RWPE2 (cell line): ENCODE measurements around the gene ABCC10.
"Not testable (repeated sequence)": the region's sequence is repeated elsewhere in the genome, so short reads cannot be mapped to it uniquely, and the experiment has no call there.

Experiments
- ATAC-seq: fragments of 200-7000 bp; cut with Tn5 transposase; 3 replicates; pipeline ENCODE4 v1.9.1; 2021; ENCODE audit warnings: low read depth
- DNase-seq: peaks from one replicate; pipeline ENCODE4 v3.0.0-alpha.2; 2020; ENCODE audit warnings: low spot score
- H3K27ac ChIP-seq: fragments of 450-650 bp; 2 replicates; pipeline ENCODE4 v1.5.1; 2017; ENCODE audit warnings: mild to moderate bottlenecking; ENCODE audit not compliant: poor library complexity, severe bottlenecking
- H3K27me3 ChIP-seq: fragments of 250-450 bp; sonication (Bioruptor Pico); 2 replicates; pipeline ENCODE4 v1.5.1; 2021; ENCODE audit warnings: mild to moderate bottlenecking, moderate library complexity; ENCODE audit not compliant: insufficient read depth, poor library complexity, severe bottlenecking
- H3K36me3 ChIP-seq: fragments of 250-450 bp; sonication (Bioruptor Pico); 2 replicates; pipeline ENCODE4 v1.5.1; 2020; ENCODE audit warnings: low read depth, mild to moderate bottlenecking, moderate library complexity
- H3K4me1 ChIP-seq: fragments of 250-450 bp; sonication (Bioruptor Pico); 2 replicates; pipeline ENCODE4 v1.5.1; 2021; ENCODE audit warnings: mild to moderate bottlenecking, moderate library complexity; ENCODE audit not compliant: insufficient read depth, poor library complexity, severe bottlenecking
- H3K4me3 ChIP-seq: fragments of 250-450 bp; sonication (Bioruptor Pico); 2 replicates; pipeline ENCODE4 v1.5.1; 2021; ENCODE audit warnings: mild to moderate bottlenecking, moderate library complexity; ENCODE audit not compliant: severe bottlenecking
- H3K9me3 ChIP-seq: fragments of 250-450 bp; sonication (Bioruptor Pico); 2 replicates; pipeline ENCODE4 v1.5.1; 2021; ENCODE audit warnings: mild to moderate bottlenecking, moderate library complexity; ENCODE audit not compliant: severe bottlenecking
- TF ChIP-seq, protein P1 (sequence below): fragments of 450-650 bp; IDR thresholded peaks from one replicate; pipeline ENCODE4 v1.5.1; 2017; ENCODE audit warnings: mild to moderate bottlenecking, moderate library complexity; ENCODE audit not compliant: poor library complexity, severe bottlenecking

Gene ABCC10

DNA sequence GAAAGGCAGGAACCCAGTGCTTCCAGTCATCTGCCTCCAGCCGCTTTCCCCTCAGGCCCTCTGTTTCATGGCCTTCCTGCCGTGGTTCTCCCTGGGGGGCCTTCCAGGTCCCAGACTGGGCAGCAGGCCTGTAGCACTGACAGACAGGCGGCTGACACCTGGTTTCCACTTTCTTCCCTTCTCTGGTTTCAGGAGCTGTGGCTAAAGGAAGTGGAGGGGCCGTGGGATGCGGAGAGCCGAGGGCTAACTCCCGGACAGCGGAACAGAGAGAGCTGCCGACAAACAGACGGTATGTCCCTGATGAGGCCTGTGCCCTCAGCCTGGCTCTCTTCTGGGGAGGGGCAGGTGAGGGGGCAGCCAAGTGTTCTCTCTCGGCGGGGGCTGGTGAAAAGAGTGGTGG, 70.3 kb downstream of the ABCC10 start:
- no peak overlapping the region for H3K4me3 ChIP-seq
- H3K27ac ChIP-seq: no peak overlapping the region
- DNase-seq: no peak
- ATAC-seq: no peak
- peaks cover 45% of the 10 kb centered on the region for H3K4me1 ChIP-seq
- no peaks in the 10 kb centered on the region for H3K9me3 ChIP-seq
- TF ChIP-seq, protein P1, sequence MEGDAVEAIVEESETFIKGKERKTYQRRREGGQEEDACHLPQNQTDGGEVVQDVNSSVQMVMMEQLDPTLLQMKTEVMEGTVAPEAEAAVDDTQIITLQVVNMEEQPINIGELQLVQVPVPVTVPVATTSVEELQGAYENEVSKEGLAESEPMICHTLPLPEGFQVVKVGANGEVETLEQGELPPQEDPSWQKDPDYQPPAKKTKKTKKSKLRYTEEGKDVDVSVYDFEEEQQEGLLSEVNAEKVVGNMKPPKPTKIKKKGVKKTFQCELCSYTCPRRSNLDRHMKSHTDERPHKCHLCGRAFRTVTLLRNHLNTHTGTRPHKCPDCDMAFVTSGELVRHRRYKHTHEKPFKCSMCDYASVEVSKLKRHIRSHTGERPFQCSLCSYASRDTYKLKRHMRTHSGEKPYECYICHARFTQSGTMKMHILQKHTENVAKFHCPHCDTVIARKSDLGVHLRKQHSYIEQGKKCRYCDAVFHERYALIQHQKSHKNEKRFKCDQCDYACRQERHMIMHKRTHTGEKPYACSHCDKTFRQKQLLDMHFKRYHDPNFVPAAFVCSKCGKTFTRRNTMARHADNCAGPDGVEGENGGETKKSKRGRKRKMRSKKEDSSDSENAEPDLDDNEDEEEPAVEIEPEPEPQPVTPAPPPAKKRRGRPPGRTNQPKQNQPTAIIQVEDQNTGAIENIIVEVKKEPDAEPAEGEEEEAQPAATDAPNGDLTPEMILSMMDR: no peak
- peaks cover 49% of the 10 kb centered on the region for H3K36me3 ChIP-seq
- no peaks in the 10 kb centered on the region for H3K27me3 ChIP-seq

DNA sequence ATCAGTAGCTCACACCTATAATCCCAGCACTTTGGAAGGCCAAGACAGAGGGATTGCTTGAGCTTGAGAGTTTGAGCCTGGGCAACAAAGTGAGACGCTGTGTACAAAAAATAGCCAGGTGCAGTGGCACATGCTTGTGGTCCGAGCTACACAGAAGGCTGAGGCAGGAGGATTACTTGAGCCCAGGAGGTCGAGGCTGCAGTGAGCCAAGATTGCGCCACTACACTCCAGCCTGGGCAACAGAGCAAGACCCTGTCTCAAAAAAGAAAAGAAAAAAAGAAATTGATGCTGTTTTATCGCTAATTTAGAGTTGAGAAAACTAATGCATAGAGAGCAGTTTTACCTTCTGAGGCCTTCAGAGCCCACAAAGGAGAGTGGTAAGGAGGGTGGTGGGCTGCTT, 71.0 kb downstream of the ABCC10 start:
- Histone ChIP-seq H3K36me3 (peaks cover 51% of the 10 kb centered on the region), H3K4me1 (peaks cover 39% of the 10 kb centered on the region)
- not testable (repeated sequence) for H3K9me3 ChIP-seq, DNase-seq, ATAC-seq, H3K27ac ChIP-seq, H3K27me3 ChIP-seq, H3K4me3 ChIP-seq

DNA sequence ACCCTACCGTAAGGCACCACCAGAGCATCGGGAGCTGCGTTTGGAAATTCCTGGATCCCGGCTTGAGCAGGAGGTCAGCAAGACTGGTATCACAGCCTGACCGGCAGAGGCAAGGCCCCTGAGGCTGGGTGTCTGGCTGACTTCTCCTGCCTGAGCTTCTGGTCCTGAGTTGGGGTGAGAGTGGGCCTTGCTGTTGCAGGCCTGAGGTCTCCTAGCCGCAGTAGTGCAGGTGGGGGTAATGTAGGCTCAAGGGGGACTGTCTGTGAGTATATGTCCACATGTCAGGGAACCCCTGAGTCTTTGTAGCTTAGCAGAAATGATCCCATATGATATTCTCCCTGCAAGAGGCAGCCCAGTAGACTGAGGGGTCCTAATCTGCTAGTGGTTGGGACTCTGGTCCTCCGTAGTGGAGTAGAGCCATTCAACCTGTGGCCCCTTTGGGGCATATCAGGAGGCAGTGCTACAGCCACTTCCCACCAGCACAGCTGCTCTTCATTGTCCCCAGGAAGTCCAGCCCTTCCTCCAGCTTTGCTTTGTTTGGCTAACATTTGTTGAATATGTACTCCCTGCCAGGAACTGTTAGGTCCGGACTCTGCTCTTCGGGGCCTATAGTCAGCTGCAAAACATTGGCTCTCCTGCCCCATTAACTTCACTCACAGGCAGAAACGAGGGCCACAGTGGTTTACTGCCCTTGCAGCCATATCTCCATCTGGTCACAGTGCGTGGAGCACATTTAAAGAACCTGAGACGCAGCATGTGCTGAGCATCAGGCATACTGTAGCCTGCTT, 71.9 kb downstream of the ABCC10 start:
- H3K9me3 ChIP-seq: no peaks in the 10 kb centered on the region
- H3K4me3 ChIP-seq: no peak overlapping the region
- no peak for DNase-seq
- H3K4me1 ChIP-seq: peaks cover 30% of the 10 kb centered on the region
- no peak for ATAC-seq
- peaks cover 56% of the 10 kb centered on the region for H3K36me3 ChIP-seq
- TF ChIP-seq, protein P1: no peak
- H3K27ac ChIP-seq: no peak overlapping the region
- no peaks in the 10 kb centered on the region for H3K27me3 ChIP-seq
